ENCODE measurements around the gene SUN1.
"Not testable (repeated sequence)": the region's sequence is repeated elsewhere in the genome, so short reads cannot be mapped to it uniquely, and the experiment has no call there.

SUN1 gene

DNA sequence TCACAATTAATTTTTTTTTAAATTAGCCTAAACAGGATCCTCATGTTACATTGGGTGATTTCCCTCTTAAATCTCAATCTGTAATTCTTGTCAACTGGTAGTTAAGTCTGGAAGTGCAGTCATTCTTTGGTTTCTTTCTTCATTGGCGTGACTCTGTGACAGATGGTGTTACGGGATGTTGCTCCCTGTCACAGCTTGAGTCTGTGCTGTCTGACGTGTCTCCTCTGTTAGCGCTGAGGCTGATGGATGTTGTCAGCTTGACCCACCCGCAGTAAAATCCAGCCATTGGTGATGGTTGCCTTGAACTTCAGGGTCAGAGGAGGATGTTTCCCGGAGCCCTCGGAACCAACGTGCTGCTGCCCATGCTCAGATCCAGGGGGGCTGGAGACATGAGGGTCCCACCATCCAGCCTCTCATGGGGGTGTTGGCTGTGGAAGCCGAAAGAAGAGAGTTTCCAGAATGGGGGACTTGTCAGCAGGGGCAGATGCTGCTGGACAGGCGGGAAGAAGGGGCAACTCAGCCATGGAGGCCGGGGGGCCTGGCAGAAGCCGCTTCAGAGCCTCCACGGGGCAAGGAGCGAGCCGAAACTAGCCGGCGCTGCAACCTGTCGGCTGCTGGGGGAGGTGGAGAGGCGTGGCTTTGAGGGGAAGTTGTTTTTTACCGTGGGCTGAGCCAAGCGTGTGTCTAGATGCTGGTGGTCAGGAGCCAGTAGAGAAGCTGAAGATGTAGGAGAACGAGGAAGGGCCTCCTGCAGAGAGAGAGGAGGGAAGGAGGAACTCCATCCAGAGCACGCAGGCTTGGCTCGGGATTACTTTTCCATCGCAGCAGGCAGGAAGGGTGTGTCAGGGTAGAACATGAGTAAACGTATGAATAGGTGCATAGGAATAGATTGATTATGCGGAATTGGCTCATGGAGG is 3.5 kb downstream of the SUN1 start:
- DNase-seq: no peak

- DNase-seq: no peak
Measured at GRCh38 chr7:836429-836828, 4.2 kb downstream of the SUN1 start.

DNA sequence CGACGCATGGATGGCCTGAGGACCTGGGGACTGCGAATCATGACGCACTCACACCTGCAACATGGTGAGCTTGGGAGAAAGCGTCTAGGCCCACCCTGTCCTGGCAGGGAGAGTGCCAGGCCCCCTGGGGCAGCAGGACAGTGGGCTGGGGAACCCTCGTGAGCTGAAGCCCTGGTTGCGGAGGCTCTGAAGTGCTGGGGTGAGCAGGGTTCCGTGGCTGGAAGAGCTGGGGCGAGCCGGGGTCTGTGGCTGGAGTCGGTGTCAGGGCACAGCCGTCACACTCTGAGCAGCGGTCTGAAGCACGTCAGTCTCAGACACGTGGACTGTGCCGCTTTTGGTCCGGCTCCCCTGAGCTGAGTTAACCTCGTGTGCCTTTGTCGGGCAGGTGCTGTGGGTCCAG is 4.7 kb downstream of the SUN1 start:
- no peak for DNase-seq

- no peak for DNase-seq
Measured at GRCh38 chr7:840001-840600, 7.8 kb downstream of the SUN1 start.

DNA sequence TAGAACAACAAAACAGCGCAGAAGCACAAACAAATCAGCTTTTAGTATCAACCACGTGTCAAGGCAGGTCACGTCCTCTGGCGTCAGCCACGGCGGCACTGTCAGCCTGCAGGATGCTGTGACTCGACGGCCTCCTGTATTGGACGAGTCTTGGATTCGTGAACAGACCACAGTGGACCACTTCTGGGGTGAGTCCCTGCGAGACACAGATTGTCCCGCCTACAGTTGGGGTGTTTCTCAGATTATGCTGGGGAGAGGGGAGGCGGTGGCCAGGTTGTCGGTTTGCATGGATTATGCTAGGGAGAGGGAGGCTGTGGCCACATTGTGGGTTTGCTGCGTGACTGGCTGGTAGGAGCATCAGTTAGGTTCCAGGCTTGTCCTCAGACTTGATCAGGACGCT is 9.7 kb downstream of the SUN1 start:
- no peak for DNase-seq

DNA sequence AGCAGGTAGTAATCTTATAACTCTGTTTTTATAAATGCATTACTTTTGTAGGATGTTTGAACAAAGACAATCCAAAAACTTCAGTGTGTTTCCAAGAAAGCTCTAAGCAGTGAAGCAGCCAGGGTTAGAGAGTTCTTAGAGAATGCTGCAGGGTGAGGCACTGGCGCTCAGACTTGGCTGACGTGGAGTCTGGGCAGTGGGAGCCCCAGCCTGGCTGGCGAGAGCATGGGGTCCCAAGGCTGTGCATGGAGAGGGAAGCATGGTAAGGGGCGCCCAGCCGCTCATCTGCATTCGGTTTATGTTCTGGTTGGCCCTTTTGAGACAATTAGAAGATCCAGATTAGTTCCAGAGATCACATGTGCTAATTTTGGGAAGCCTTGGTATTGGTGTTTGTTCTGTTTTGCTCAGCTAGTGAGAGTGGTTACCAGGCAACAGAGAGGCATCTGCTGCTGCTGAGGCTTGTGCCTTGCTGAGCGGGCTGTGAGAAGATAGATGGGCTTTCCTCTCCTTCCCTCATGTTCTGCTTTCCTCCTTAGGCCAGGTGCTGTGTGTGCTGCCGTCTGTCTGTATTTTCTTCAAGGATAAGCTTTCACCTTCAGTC is 10.3 kb downstream of the SUN1 start:
- no peak for DNase-seq

DNA sequence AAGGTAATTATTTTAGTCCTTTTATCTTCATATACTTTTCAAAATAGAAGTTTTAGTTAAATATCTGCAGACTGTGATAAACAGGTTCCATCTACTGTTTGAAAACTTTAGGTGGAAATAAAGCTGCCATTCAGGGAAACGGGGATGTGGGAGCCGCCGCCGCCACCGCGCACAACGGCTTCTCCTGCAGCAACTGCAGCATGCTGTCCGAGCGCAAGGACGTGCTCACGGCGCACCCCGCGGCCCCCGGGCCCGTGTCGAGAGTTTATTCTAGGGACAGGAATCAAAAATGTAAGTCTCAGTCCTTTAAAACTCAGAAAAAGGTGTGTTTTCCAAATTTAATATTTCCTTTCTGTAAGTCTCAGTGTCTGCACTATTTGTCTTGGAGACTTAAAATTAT is 11.0 kb downstream of the SUN1 start:
- no peak for DNase-seq

GRCh38 chr7:844043-844442 is 11.8 kb downstream of the SUN1 start:
- DNase-seq: no peak

GRCh38 chr7:844514-844913 is 12.2 kb downstream of the SUN1 start:
- no peak for DNase-seq

GRCh38 chr7:845091-845490 is 12.8 kb downstream of the SUN1 start:
- no peak for DNase-seq

DNA sequence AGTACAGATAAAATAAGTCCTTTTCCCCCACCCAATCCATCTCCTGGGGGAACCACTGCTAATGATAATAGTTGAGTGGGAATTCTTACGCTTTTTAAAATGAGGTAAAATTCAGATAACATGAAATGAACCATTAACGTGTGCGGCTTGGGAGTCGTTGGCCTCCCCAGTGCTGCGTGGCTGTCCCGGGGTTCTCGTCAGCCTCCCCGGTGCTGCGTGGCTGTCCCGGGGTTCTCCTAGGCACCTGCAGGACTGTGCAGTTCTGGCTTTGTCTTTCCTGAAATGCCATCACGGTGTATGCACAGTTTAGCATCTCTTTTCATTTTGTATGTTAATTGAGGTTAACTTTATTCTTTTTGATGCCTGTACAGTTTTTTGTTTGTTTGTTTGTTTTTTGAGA is 13.5 kb downstream of the SUN1 start:
- DNase-seq: no peak

DNA sequence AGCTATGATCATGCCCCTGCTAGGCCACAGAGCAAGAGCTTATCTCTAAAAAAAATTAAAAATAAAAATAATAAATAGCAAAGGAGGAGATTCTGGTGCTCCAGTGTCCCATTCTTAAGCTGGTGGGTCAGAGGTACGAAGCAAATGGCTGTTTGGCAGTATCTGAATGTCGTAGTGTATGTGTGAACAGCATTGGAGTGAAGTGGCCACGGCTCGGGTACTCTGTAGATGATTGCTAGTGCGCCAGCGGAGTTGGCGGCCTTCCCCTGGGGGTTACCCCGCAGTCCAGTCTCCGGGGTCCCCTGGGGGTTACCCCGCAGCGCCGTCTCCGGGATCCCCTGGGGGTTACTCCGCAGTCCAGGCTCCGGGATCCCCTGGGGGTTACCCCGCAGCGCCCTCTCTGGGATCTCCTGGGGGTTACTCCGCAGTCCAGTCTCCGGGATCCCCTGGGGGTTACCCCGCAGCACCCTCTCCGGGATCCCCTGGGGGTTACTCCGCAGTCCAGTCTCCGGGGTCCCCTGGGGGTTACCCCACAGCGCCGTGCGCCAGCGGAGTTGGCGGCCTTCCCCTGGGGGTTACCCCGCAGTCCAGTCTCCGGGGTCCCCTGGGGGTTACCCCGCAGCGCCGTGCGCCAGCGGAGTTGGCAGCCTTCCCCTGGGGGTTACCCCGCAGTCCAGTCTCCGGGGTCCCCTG is 14.8 kb downstream of the SUN1 start:
- DNase-seq: not testable (repeated sequence)

- DNase-seq: not testable (repeated sequence)
Measured at GRCh38 chr7:847728-848127, 15.5 kb downstream of the SUN1 start.

GRCh38 chr7:849145-849544 is 16.9 kb downstream of the SUN1 start:
- no peak for DNase-seq

DNA sequence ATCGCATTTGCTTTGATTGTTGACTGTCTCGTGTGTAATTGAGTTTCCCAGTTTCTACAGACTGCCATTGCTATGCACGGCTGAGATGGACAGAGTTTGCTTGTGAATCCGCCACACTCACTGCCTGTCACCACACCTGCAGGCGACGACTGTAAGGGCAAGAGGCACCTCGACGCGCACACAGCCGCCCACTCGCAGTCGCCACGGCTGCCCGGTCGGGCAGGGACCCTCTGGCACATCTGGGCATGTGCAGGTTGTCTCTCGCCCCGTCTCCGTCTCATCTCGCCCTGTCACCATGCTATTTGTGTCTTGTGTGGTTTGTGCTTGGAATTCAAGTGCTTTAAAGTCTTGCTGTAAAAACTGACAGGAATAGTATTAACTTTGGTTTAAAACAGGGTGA is 17.5 kb downstream of the SUN1 start:
- no peak for DNase-seq

DNA sequence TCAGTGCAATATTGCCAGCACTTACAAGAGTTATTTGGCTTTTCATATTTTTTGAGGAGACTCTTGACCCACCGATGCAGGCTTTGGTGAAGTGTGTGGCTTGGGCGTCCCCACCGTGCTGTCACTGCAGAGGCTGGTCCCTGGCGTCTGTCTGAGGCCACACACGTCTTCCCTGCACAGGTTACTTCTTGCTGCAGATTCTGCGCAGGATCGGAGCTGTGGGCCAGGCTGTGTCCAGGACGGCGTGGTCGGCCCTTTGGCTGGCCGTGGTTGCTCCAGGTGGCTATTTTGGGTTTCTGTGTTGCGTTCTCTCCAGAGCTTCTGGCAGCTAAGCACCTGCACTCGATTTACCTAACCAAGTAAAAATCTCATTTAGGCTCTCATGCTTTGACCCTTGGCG is 18.9 kb downstream of the SUN1 start:
- DNase-seq: no peak

DNA sequence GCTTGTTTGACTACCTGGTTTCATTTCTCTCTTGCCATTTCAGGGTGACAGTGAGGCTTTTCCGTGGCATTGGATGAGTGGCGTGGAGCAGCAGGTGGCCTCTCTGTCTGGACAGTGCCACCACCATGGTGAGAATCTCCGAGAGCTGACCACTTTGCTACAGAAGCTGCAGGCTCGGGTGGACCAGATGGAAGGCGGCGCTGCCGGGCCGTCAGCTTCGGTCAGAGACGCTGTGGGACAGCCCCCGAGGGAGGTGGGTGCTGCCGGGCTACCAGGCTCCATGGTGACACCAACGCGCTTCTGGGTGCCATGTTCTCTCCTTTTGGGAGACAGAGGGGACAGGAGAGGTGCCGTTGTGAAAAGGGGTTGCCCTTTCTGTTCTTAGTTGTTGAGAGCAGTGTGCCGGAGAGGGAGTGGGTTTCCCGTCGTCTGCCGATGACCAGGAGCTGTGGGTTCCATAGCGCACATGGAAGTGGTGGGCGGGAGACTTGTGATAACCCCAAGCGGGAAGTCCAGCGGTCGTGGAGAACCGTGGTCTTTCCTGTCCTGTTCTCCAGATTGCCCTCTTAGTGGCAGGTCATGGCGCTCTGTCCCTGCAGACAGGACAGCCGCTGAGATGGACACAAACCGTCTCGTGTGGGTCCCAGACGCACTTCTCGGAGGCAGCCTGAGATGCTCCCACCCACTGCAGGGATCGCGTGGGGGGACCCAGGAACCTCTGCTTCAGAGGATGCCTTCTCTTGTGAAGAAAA is 21.3 kb downstream of the SUN1 start:
- no peak for DNase-seq

- DNase-seq: no peak
Measured at GRCh38 chr7:854118-854775, 22.0 kb downstream of the SUN1 start.

DNA sequence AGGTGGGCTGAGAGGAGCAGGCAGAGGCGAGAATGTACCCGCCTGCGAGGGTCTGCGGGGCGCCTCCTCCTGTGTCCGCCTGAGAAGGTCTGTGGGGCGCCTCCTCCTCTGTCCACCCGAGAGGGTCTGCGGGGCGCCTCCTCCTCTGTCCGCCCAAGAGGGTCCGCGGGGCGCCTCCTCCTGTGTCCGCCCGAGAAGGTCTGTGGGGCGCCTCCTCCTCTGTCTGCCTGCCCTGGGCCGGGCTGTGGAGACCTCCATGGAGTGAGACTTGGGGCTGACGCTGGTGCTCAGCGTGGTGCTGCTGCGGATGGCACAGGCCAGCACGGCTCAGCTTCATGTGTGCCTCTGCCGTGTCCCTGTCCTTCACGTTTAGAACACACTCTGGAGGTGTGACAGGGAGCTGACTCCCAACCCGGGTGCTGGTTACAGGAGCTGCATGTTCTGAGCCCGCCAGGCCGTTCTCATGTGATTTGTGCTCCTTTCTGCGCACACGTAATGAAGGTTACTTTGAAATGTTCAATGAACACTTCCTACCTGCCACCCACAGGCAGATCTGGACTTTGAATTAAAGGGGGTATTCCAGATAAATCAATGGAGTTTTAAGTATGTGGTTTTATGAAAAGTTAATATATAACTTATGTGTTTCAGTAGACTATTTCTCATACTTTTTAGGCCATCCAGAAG is 23.6 kb downstream of the SUN1 start:
- DNase-seq: no peak

- DNase-seq: no peak
Measured at GRCh38 chr7:856444-857095, 24.3 kb downstream of the SUN1 start.

DNA sequence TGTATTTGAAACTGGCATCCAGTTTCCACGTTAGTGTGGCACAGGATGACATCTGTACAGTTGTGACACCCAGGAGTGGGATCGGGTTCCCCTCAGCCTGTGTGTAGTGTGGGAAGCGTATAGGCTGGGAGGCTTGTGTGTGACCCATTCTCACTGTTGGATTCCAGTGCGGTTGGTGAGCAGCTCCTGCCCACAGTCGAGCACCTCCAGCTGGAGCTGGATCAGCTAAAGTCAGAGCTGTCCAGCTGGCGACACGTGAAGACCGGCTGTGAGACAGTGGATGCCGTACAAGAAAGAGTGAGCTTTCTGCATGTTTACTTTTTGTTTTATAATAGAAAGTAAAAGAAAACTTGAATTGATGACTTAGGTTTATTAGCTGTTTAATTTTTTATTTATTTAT is 25.4 kb downstream of the SUN1 start:
- DNase-seq: no peak
